Skeletal muscle satellite cell (primary cell): Measurements from ENCODE around the gene LILRB5.
"Not testable (repeated sequence)": the region's sequence is repeated elsewhere in the genome, so short reads cannot be mapped to it uniquely, and the experiment has no call there.

Experiments used
- H3K27me3 ChIP-seq: 2 replicates; pipeline ENCODE4 v1.7.0; 2013; ENCODE audit warnings: low read length; ENCODE audit not compliant: control insufficient read depth, insufficient read depth
- H3K36me3 ChIP-seq: 2 replicates; pipeline ENCODE4 v1.7.0; 2013; ENCODE audit warnings: mild to moderate bottlenecking, control low read depth, low read length; ENCODE audit not compliant: insufficient read depth
- H3K4me1 ChIP-seq: 2 replicates; pipeline ENCODE4 v1.7.0; 2013; ENCODE audit warnings: low read length; ENCODE audit not compliant: control insufficient read depth, insufficient read depth
- H3K4me2 ChIP-seq: 2 replicates; pipeline ENCODE4 v1.7.0; 2013; ENCODE audit warnings: mild to moderate bottlenecking, low read length
- H3K4me3 ChIP-seq: 2 replicates; pipeline ENCODE4 v1.7.0; 2013; ENCODE audit warnings: low read length
- H3K9ac ChIP-seq: 2 replicates; pipeline ENCODE4 v1.7.0; 2013; ENCODE audit warnings: mild to moderate bottlenecking, low read depth, low read length, moderate library complexity
- H3K9me3 ChIP-seq: replicated peaks from 2 replicates; pipeline ENCODE4 v1.7.0; 2013; ENCODE audit warnings: mild to moderate bottlenecking, control low read depth, low read length

The LILRB5 gene

GRCh38 chr19:54239491-54240371, 17.3 kb downstream of the LILRB5 start:
- not testable (repeated sequence) for H3K4me2 ChIP-seq, H3K27me3 ChIP-seq, H3K4me3 ChIP-seq, H3K4me1 ChIP-seq, H3K36me3 ChIP-seq, H3K9me3 ChIP-seq, H3K9ac ChIP-seq

- no peak overlapping the region for H3K4me3 ChIP-seq
- no peak overlapping the region for H3K4me2 ChIP-seq
- H3K36me3 ChIP-seq = no peaks in the 10 kb centered on the region
- H3K9ac ChIP-seq = no peak overlapping the region
- peaks cover 9% of the 10 kb centered on the region for H3K27me3 ChIP-seq
- no peaks in the 10 kb centered on the region for H3K4me1 ChIP-seq
- H3K9me3 ChIP-seq = no peaks in the 10 kb centered on the region
Observed at GRCh38 chr19:54233941-54234340, 23.1 kb downstream of the LILRB5 start.

- H3K4me3 ChIP-seq = no peak overlapping the region
- H3K27me3 ChIP-seq = peaks cover 5% of the 10 kb centered on the region
- no peaks in the 10 kb centered on the region for H3K4me1 ChIP-seq
- H3K9me3 ChIP-seq = no peaks in the 10 kb centered on the region
- H3K4me2 ChIP-seq = no peak overlapping the region
- H3K9ac ChIP-seq = no peak overlapping the region
- H3K36me3 ChIP-seq = no peaks in the 10 kb centered on the region
Observed at GRCh38 chr19:54231077-54231931, 25.8 kb downstream of the LILRB5 start.

GRCh38 chr19:54230031-54230430, 27.0 kb downstream of the LILRB5 start:
- no peaks in the 10 kb centered on the region for H3K4me1 ChIP-seq
- H3K9me3 ChIP-seq = no peaks in the 10 kb centered on the region
- no peak overlapping the region for H3K9ac ChIP-seq
- H3K4me3 ChIP-seq = no peak overlapping the region
- H3K36me3 ChIP-seq = no peaks in the 10 kb centered on the region
- peaks cover 5% of the 10 kb centered on the region for H3K27me3 ChIP-seq
- no peak overlapping the region for H3K4me2 ChIP-seq

GRCh38 chr19:54229146-54229545, 27.9 kb downstream of the LILRB5 start:
- no peaks in the 10 kb centered on the region for H3K36me3 ChIP-seq
- H3K4me3 ChIP-seq = no peak overlapping the region
- H3K9ac ChIP-seq = no peak overlapping the region
- no peaks in the 10 kb centered on the region for H3K9me3 ChIP-seq
- no peak overlapping the region for H3K4me2 ChIP-seq
- H3K27me3 ChIP-seq = peaks cover 5% of the 10 kb centered on the region
- H3K4me1 ChIP-seq = no peaks in the 10 kb centered on the region

GRCh38 chr19:54224619-54225018, 32.5 kb downstream of the LILRB5 start:
- not testable (repeated sequence) for H3K4me2 ChIP-seq, H3K27me3 ChIP-seq, H3K9ac ChIP-seq

GRCh38 chr19:54223937-54224281, 33.2 kb downstream of the LILRB5 start:
- H3K27me3 ChIP-seq, H3K4me2 ChIP-seq, H3K9ac ChIP-seq, H3K4me1 ChIP-seq, H3K36me3 ChIP-seq, H3K4me3 ChIP-seq, H3K9me3 ChIP-seq: not testable (repeated sequence)

More at GRCh38 chr19:54224619-54225018, 32.5 kb downstream of the LILRB5 start:
- not testable (repeated sequence) for H3K36me3 ChIP-seq, H3K9me3 ChIP-seq, H3K4me1 ChIP-seq, H3K4me3 ChIP-seq

- not testable (repeated sequence) for H3K36me3 ChIP-seq, H3K9ac ChIP-seq, H3K4me1 ChIP-seq
Observed at GRCh38 chr19:54223277-54223936, 33.7 kb downstream of the LILRB5 start.

GRCh38 chr19:54222474-54223276, 34.4 kb downstream of the LILRB5 start, which contains the start of gene LILRB3:
TSS of gene LILRB3 (minus strand) at chr19:54223007. CDS start at chr19:54222976, 31 bp downstream.
- not testable (repeated sequence) for H3K9ac ChIP-seq

More at GRCh38 chr19:54223277-54223936, 33.7 kb downstream of the LILRB5 start:
- not testable (repeated sequence) for H3K4me2 ChIP-seq, H3K4me3 ChIP-seq, H3K9me3 ChIP-seq, H3K27me3 ChIP-seq

GRCh38 chr19:54221947-54222346, 35.1 kb downstream of the LILRB5 start:
- not testable (repeated sequence) for H3K27me3 ChIP-seq, H3K4me3 ChIP-seq, H3K9me3 ChIP-seq, H3K9ac ChIP-seq, H3K4me2 ChIP-seq, H3K36me3 ChIP-seq, H3K4me1 ChIP-seq

More at GRCh38 chr19:54222474-54223276, 34.4 kb downstream of the LILRB5 start, which contains the start of gene LILRB3:
- H3K4me1 ChIP-seq, H3K36me3 ChIP-seq, H3K4me2 ChIP-seq, H3K9me3 ChIP-seq, H3K4me3 ChIP-seq, H3K27me3 ChIP-seq: not testable (repeated sequence)

GRCh38 chr19:54219702-54220101, 37.4 kb downstream of the LILRB5 start:
- not testable (repeated sequence) for H3K27me3 ChIP-seq, H3K9me3 ChIP-seq, H3K4me2 ChIP-seq, H3K36me3 ChIP-seq, H3K4me3 ChIP-seq, H3K9ac ChIP-seq, H3K4me1 ChIP-seq
